GM19463 (cell line): ENCODE data around the gene TRIM27.
"Not testable (repeated sequence)": the region's sequence is repeated elsewhere in the genome, so short reads cannot be mapped to it uniquely, and the experiment has no call there.

Experiments
- ATAC-seq: cut with Tn5 transposase; IDR thresholded peaks from one replicate; pipeline ENCODE4 v1.9.1; 2021; ENCODE audit warnings: mild to moderate bottlenecking, moderate library complexity; ENCODE audit not compliant: unreplicated experiment

The TRIM27 gene

DNA sequence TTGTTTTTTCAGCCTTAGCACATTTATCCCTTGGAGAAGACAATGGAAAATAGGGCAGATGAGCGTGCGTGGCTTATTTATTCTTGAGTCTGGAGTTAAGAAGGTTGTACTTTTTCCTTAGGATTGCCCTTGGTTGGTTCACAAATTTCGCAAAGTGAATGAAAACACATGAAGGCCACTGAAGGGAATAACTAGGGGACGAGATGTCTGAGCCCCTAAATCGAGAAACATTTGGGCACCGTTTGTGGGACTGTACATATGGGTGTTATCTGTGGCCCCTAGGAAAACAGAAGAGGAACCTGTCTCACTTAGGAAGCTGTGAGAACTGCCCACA lies 19.4 kb upstream of the TRIM27 start:
- no peak for ATAC-seq

DNA sequence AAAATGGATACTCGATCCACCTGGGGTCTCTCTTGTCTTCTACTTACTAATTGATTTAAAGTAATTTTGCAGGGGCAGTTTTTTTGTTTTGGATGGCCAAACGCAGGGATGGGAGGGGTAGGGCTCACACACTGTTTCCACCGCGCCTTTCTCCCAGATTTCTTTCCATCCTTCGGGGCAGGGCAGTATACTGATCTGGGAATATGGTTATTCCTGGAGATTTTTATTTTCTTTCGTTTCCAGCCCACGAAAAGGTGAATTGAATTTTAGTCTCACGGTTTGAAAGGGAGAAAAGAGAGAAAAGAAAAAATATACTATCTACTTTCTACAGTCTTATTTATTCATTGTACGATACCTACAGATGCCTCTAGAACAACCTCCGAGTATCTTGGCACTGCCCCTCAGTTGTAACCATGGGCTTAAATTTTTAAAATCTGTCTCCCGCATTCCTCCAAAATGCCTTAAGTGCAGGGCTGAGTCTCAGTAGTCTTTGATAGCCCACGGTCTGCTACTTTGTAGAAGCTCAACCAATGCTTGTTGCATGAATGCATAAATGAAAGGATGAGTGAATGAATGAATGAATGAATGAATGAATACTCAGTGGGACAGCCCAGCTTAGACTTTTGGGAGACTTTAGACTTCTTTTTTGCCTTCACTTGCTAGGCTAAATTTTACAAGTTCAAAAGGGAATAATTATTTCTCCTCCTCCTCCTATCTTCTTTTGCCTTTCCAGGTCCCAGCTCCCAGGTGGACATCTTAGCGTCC lies 18.1 kb upstream of the TRIM27 start:
- ATAC-seq: no peak

DNA sequence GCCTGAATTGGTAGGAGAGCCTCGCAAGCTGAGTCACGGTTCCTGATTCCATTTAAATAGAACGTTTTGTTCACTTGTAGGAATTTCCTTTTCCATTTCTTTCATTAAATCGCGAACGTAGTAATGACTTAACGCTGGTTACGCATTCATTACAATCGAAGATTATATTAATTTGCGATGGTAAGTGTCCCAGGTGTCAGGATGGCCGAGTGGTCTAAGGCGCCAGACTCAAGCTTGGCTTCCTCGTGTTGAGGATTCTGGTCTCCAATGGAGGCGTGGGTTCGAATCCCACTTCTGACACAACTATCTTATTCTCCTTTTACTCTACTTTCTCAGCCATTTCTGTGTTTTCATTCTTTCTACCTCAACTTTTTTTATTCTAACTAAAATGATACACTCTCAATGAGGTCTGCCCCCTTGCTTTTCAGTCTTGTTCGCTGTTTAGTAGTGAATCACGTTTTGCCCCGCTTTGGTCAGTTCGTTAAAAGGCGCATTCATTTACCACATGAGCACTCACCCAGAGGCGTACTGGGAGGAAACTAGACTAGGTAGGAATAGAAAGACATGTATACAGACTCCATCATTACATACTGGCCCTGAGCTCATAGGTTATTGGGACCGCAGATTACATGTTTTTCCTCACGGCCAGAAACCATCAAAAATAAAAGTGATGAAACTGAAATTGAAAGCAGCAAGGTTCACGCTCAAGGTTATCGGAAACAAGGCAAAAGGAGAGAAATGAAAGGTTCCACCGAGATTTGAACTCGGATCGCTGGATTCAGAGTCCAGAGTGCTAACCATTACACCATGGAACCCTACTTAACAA lies 17.3 kb upstream of the TRIM27 start:
- ATAC-seq: peak; percentile 54

DNA sequence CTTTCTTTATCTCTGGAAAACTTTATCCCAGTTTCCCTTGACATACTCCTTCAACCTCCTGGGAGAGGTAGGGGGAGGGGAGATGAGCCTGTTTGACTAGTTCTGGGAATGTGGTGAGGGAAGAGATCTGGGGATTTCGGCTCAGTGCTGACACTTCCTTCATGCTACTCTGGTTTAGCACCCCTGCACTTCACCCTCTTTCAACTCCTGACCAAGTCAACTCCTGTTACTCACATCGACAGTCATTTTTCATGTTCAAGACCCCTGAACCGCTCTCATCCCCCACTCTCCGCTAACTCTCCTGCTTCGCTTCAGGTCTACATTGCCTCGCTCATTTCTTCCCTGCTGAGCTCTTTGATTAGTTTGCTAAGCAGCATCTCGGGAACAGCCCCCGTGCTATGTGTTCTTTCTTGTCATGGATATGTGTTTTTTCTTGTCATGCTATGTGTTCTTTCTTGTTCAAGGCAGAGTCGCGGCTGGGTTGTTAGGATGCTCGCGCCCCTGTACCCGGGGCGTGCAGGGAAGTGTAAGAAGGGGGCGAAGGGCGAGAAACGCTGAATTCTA lies 16.6 kb upstream of the TRIM27 start:
- peak; percentile 34 for ATAC-seq

DNA sequence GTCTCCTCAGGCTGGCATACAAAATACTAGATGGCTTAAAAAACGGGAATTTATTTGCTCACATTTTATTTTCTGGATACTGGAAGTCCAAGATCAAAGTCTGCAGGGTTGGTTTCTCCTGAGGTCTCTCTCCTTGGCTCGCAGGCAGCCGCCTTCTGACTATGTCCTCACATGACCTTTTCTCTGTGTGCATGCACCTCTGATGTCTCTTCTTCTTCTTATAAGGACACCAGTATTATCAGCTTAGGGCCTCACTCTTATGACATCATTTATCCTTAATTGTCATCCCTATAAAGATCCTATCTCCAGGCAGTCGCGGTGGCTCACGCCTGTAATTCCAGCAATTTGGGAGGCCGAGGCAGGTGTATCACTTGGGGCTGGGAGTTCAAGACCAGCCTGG lies 9.3 kb upstream of the TRIM27 start:
- ATAC-seq: no peak

DNA sequence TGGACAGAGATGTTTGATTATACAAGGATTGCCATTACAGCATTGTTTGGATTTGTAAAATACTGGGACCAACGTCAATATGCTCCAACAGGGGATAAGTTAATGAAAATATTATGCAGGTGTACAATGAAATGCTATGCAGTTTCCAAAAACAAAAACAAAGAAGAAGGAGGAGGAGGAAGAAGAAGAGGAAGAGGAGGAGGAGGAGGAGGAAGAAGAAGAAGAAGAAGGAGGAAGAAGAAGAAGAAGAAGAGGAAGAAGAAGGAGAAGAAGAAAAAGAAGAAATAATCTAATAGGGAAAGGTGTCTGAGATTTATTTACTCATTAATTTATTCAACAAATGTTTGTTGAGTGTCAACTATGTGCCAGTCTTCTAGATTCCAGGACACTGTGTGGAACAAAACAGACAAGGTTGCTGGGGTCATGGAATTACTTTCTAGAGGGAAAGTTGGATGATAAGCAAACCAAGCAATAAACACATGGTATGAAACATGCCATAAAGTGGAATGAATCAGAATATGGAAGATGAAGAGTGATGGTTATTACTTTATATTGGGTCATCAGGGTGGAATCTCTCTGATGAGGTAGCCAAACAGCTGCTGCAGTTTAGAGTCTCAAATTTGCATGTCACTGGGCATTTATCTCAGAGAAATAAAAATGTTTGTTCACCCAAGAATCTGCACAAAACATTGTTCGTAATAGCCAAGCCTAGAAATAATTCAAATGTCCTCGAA lies 6.3 kb upstream of the TRIM27 start:
- ATAC-seq: no peak

DNA sequence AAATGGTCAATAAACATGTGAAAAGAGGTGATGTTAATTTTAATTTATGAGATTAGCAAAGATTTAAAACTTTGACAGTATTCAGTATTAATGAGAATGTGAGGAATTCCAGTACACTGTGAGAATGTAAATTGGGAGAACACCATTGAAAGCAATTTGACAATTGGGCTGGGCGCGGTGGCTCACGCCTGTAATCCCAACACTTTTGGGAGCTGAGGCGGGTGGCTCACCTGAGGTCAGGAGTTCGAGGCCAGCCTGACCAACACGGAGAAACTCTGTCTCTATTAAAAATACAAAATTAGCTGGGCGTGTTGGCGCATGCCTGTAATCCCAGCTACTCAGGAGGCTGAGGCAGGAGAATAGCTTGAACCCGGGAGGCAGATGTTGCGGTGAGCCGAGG lies 5.6 kb upstream of the TRIM27 start:
- not testable (repeated sequence) for ATAC-seq

DNA sequence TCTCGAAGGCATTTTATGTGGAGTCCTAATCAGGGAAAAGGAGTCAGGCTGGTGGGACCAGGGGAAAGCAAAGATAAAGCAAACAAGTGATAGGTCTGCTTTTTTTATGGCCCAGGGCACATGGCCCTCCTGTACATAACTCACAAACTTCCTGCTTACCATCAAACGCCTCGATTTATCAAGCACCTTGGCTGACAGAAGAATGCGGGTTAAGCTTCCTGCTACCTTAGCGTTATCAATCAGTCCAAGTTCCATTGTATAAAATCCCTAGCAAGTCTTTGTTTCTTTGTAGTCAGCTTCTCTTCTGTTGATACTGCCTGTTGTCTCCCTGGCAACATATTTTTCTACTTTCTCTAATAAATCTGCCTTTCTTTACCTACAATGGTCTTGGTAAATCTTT lies 4.1 kb upstream of the TRIM27 start:
- no peak for ATAC-seq

DNA sequence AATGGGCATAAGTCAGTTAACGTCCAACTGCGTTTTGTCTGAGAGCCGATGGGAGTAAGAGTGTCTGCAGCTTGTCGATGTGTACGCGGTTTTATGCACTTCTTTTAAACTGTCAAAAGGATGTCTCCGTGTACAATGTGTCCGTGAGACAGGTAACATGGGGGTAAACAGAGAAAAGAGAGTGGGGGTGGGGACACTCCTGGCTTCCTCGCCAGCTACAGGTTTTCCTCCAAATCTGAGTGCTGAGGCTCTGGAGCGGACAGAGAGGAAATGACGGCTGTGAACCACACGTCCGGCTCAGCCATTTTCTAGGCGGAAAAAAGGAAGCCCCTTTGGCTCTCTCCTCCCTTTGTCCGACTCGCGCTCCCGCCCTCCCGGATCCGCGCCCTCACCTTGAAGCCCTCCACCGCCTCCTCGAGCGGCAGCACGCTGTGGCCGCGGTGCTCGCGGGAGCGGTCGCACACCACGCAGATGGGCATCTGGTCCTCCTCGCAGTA lies 916 bp downstream of the TRIM27 start:
- ATAC-seq: peak; percentile 24

DNA sequence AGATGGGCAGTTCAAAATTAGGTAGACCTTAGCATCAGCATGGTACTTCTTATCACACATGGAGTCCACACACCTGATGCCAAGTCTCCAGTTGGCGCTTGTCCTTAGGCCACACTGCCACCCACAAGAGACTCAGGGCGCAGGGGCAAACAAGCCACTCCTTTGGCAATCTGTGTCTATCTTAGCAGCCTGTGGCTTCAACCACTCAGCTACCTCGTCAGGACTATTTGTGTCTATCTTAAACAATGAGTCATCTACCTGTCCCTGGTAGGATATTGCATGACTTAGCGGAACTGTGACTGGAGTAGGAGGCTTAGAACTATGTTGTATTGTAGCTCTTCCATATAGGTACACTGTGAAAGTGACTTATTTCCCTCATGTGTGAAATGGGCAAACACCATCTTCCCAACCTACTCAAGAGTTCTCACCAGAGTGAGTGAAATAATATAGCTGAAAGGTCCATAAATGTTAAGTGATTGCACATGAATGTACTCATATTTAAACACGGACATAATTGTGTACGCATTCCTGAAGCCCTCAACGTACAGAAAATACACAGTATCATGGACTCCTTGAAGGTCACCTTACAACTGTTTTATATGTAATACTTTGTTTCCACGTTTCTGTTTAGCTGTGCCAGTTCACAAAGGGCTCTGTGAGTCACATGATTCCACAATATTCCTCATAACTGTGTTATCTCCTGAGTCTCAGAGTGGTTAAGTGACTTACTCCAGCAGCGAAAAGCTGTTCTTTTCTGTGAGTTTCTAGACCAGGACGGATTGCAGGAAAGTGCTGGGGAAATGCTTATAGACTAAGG lies 1.6 kb downstream of the TRIM27 start:
- ATAC-seq: no peak

DNA sequence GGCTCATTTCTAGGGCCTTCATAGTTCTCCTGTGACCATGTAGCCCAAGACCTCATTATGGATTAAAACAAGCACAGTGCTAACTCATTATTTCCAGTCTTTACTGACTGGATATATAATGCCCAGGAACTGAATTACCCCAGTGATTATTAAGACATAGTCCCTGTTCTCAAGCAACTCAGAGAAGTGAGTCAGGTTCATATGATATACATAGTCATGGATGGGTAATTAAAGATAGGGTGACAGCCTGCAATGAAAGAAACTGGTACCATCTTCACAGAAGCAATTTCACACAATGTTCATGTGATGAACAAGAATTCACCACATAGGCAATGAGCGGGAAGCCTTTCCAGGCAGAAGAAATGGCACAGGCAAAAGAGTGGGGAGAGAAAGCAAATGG lies 3.5 kb downstream of the TRIM27 start:
- ATAC-seq: no peak

DNA sequence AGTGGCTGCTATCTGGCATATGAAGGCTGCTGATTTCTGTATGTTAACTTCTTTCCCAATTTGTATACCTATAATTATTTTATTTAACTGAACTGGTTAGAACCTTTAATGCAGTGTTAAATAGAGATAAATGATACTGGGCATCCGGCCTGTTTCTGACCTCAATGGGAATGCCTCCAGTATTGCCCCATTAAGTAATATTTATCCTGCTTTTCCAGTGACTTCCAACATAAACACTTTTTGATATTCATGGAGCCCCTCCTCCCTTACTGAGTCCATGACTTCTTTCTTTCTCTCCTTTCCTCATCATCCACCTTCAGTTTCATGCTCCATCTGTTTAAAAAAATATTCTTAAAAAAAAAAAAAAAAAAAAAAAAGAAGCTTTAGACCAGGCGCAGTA lies 8.8 kb downstream of the TRIM27 start:
- no peak for ATAC-seq

DNA sequence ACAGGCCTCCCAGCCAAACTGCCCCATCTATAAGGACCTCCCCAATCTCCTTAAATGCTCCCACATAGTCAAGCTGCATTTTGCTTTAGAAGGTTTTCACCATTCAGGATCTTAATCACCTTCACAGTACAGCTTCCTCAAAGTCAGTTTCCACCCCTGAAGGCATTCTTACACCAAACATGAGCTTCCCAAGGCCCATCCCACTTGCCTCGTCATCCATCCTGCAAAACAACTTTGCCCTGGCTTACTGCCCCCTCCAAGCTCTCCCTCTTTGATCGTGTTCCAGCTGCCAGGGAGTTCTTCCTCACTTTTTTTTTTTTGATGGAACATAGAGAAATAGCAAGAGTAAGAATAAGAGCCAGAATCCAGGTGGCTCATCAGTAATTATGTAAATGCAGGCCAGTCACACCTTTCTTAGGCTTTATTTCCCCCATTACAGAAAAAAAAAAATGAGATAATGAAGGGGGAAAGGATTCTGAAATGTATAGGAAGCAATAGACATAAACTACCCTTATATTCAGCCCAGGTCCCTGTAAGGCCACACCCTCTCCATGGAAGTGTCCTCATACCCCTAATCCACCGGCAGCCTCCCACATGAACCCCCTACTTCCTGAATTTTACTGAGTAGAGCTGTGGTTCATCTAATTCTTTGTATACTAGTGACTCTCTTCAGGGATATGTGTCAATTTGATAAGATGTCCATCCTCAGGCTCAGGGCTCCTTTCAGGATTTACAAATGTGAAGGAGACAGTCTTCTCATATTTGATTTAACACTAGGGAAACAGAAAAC lies 12.7 kb downstream of the TRIM27 start:
- ATAC-seq: no peak

DNA sequence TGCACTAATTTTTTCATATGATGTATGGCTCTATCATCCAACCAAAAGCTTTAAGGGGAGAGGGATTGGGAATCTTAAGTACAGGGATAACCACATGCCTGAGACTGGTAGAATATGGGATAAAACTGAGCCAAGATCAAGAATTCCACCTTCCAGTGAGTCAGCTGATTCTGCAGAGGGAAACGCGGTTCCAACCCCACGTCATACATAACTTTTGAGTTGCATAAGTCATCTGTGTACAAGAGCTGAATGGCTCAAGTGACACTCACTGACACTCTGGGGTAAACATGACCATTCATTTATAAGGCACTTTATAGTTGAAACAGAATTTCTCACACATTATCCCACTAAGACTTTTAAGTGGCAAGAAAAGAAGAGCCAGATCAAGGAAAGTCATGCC lies 16.4 kb downstream of the TRIM27 start:
- ATAC-seq: no peak

DNA sequence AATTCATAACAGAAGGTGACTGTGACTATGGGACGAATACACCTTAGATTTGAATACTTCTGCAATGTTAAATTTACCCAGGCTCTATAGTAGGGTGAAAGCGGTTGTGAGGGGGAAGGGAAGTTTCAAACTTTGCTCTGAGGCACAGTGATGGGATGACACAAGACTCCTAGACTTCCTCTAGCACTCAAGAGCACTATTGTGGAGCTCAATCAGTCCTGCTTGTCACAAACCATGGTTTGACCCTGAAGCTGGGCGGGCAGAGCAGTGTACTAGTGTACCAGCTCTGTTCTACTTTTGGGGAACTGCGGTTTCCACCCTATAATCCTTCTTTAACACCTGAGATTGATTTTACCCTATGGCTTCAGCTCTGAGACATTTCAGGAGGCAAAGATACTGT lies 17.1 kb downstream of the TRIM27 start:
- no peak for ATAC-seq

DNA sequence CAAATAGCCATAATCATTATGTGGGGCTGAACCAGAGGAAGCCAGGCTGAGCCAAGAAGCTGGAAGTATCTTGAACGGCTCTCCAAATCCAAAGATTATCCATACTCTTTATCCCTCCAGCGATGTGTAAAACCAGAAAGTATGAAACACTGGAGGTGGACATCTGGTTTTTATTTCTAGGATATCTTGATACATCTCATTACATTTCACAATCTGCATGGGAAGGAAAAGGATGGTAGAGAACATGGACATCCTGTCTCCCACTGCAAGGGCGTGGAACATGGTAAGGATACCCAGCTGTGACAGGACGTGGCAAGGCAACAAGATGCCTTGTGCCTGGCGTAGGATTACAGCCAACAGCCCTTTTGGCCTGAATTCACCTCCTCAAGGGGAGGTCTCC lies 20.1 kb downstream of the TRIM27 start:
- ATAC-seq: no peak

DNA sequence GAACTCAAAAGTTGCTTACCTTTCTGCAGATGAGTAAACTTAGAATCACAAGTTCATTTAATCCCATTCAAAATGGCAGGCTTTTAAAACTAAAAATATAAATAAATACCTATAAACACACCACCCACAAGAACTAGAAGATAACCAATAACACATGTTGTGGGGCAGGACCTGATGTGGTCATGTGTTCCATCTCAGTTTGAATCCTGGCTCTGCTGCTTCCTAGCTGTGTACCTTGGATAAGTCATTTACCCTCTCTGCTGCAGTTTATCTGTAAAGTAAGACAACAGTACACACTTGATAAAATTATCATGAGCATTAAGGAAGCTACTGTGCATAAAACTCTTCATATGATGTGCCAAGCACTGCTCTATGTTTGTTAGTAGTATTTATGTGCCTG lies 22.0 kb downstream of the TRIM27 start:
- no peak for ATAC-seq

DNA sequence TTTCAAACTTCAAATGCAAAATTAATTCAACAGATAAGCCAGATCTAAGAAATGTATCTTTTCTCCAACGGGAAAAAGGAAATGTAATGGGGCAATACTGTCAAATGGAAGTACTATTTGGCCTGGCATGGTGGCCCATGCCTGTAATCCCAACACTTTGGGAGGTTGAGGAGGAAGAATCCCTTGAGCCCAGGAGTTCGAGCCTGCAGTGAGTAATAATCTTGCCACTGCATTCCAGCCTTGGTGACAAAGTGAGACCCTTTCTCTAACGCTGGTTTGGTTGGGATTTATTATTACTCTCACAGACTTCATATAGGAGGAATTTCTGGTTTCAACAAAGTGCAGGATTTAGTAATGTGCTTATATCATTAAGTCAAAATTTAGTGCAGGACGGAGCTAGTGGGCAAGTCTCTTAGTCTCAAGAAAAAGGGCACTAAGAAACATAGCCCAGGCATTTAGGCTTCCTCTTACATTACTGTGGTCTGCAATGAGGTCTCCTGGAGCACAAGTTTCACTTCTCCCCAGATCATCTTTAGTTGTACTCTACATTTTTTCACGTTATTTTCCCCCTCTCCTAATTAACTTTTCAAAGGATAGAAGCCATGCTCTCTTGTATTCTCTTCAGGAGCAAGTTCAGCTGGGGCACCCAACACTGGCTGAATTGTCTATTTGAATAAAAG lies 23.1 kb downstream of the TRIM27 start:
- ATAC-seq: no peak

DNA sequence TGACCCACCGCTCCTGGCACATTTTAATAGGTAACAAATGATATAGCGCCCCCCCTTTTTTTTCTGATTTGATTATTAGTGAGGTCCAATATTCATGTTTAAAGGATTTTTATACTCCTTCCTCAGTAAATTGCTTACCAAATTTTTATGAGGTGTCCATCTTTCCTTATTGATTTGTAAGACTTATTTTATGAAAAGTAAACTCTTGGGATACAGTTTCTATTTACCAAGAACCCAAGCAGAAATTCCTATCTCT lies 25.1 kb downstream of the TRIM27 start:
- ATAC-seq: no peak

DNA sequence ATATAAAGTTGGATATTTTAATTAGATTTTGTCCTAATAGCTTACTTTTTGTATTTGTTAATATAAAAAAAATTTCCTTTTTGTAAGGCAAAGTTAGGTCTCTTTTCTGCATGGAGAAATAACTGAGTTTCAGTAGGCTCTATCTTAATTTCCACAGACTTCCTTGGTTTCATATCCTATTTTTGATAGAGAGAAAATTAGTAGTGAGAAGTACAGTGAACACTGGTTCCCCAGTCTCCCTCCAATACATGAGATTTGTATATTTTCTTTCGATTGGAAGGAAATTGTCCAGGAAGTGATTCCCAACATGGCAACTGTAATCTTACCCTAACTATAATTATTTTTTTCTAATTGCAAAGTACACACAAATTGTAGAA lies 26.4 kb downstream of the TRIM27 start:
- ATAC-seq: no peak
